AG10803 (cell line): ENCODE data around the gene XYLT2.

Experiments
- DNase-seq: peaks from one replicate; pipeline ENCODE4 v3.0.0; 2010; ENCODE audit warnings: low read depth
- H3K4me3 ChIP-seq: 2 replicates; pipeline ENCODE4 v1.5.1; 2011; ENCODE audit warnings: mild to moderate bottlenecking, low read length, control low read depth
- CTCF ChIP-seq: conservative IDR thresholded peaks from 2 replicates; pipeline ENCODE4 v1.5.1; 2011; ENCODE audit warnings: mild to moderate bottlenecking, low read length, control low read depth, inconsistent platforms

XYLT2 gene

GRCh38 chr17:50407921-50408320 is 62.0 kb downstream of the XYLT2 start:
- no peak for TF ChIP-seq CTCF
- DNase-seq: no peak
- no peak overlapping the region for H3K4me3 ChIP-seq
